DOHH2 (cell line): ENCODE measurements around the gene SERINC2.

ENCODE experiments used
- EZH2phosphoT487 ChIP-seq: fragments of 200-600 bp; sonication (generic); IDR thresholded peaks from 2 replicates; pipeline ENCODE4 v1.6.1; 2017; ENCODE audit warnings: borderline replicate concordance, mild to moderate bottlenecking, antibody characterized with exemption, low read length, moderate library complexity, mixed read lengths
- TF ChIP-seq, protein P1 (sequence below): fragments of 200-600 bp; sonication (generic); IDR thresholded peaks from one replicate; pipeline ENCODE4 v1.5.1; 2014; ENCODE audit warnings: antibody characterized with exemption, mild to moderate bottlenecking, low read depth, low read length; ENCODE audit not compliant: poor library complexity, severe bottlenecking

- TF ChIP-seq, protein P1, sequence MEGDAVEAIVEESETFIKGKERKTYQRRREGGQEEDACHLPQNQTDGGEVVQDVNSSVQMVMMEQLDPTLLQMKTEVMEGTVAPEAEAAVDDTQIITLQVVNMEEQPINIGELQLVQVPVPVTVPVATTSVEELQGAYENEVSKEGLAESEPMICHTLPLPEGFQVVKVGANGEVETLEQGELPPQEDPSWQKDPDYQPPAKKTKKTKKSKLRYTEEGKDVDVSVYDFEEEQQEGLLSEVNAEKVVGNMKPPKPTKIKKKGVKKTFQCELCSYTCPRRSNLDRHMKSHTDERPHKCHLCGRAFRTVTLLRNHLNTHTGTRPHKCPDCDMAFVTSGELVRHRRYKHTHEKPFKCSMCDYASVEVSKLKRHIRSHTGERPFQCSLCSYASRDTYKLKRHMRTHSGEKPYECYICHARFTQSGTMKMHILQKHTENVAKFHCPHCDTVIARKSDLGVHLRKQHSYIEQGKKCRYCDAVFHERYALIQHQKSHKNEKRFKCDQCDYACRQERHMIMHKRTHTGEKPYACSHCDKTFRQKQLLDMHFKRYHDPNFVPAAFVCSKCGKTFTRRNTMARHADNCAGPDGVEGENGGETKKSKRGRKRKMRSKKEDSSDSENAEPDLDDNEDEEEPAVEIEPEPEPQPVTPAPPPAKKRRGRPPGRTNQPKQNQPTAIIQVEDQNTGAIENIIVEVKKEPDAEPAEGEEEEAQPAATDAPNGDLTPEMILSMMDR = no peak
- TF ChIP-seq EZH2phosphoT487 = no peak
Observed at GRCh38 chr1:31414980-31415370, 2.0 kb downstream of the SERINC2 start.
